Measurements from ENCODE around the gene PPP3CA. TPM values are rescaled to one million over a fixed set of nuclear protein-coding genes. Genes with fewer than 3 reads are reported as not detected.

PPP3CA gene
- total RNA-seq, 1 experiment from 2014 or later, result 133 TPM

DNA sequence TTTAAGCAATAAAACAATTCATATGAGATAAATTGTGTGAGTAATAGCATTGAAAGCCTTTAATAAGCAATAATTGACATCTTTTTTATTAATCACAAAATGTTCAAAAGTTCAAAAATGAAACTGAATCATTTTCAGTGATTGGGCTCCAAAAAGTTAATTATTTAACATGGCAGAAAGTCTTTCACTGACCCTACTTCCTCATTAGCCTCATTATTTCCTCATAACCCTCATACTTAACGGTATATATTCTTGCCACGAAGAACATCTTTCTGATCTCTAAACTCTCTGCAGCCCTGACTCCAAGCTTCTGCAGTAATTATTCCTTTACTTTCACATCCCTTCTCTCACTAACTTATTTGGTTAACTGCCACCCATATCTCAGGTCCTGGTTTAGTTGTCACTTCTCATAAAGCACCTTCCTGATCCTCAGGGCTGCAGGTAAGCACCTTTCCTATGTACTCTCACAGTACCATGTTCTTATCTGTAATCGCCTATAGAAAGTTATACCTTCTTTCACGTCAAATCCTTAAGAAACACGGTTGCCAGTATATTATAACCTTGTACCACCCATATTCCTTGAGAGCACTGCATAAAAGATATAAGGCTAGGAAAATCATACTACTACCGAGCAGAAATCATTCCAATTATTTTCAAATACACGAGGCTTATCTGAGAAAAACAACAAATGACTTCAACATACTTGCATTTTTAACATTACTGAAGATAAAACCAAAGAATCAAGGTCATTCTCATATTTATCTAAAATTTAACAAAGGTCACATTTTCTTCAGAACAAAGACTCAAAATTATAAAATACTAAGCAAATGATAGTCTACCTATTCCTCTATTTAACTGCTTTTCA, 72.2 kb downstream of the PPP3CA start:
- intact Hi-C loops (cut with micrococcal nuclease), result no loop called here
- DNase-seq (ENCODE audit: low read depth, low spot score) (no peak), ATAC-seq (no peak)
- ChIA-PET POLR2A (no interaction called here), RAD21 (ENCODE audit: low non-redundant PET in 1 of 2, low total read pairs in 2 of 2, uncharacterized antibody in 2 of 2, unreplicated experiment in 2 of 2) (no interaction called here), CTCF (no interaction called here)
- H3K9me3 ChIP-seq (ENCODE audit: control insufficient read depth in 1 of 2, insufficient read depth in 1 of 2, low read depth in 1 of 2, low read length in 2 of 2), result no peaks in the 10 kb centered on the region
- no peaks in the 10 kb centered on the region for H3K9me2 ChIP-seq (ENCODE audit: insufficient read depth)
- no peak for TF ChIP-seq EZH2phosphoT487 (IDR thresholded peaks at IDR 0.05; ENCODE audit: borderline replicate concordance)
- no peak for TF ChIP-seq TCF7L2 (IDR thresholded peaks at IDR 0.05; ENCODE audit: borderline replicate concordance, extremely low read depth, insufficient read depth, insufficient read length)
- no peak for TF ChIP-seq POLR2A (IDR thresholded peaks at IDR 0.05; ENCODE audit: borderline replicate concordance, extremely low read depth, insufficient read depth, insufficient read length)
- TF ChIP-seq YY1 (IDR thresholded peaks at IDR 0.05; ENCODE audit: extremely low read depth, insufficient replicate concordance, low read depth, low read length), result no peak
- TF ChIP-seq JUND (IDR thresholded peaks at IDR 0.05), result no peak
- TF ChIP-seq SRF (IDR thresholded peaks at IDR 0.05; ENCODE audit: low read depth), result no peak
- TF ChIP-seq ZFX (IDR thresholded peaks at IDR 0.05), result no peak
- TF ChIP-seq ZNF274 (IDR thresholded peaks at IDR 0.05; ENCODE audit: low read depth, low read length), result no peak
- no peak for TF ChIP-seq EGR1 (IDR thresholded peaks at IDR 0.05; ENCODE audit: low read depth)
- no peak for TF ChIP-seq RAD21 (IDR thresholded peaks at IDR 0.05; ENCODE audit: low read depth)
- TF ChIP-seq, protein P1, sequence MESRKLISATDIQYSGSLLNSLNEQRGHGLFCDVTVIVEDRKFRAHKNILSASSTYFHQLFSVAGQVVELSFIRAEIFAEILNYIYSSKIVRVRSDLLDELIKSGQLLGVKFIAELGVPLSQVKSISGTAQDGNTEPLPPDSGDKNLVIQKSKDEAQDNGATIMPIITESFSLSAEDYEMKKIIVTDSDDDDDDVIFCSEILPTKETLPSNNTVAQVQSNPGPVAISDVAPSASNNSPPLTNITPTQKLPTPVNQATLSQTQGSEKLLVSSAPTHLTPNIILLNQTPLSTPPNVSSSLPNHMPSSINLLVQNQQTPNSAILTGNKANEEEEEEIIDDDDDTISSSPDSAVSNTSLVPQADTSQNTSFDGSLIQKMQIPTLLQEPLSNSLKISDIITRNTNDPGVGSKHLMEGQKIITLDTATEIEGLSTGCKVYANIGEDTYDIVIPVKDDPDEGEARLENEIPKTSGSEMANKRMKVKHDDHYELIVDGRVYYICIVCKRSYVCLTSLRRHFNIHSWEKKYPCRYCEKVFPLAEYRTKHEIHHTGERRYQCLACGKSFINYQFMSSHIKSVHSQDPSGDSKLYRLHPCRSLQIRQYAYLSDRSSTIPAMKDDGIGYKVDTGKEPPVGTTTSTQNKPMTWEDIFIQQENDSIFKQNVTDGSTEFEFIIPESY (IDR thresholded peaks at IDR 0.05; ENCODE audit: extremely low read depth, insufficient replicate concordance, low read length), result no peak
- no peak for TF ChIP-seq CBX3 (IDR thresholded peaks at IDR 0.05; ENCODE audit: low read depth)
- no peak overlapping the region for H3K4me2 ChIP-seq (ENCODE audit: low read length)
- peaks cover 5% of the 10 kb centered on the region; the same call in 1 of the 2 replicates for H4K20me1 ChIP-seq (ENCODE audit: insufficient read depth)
- no peak overlapping the region for H3K27ac ChIP-seq (ENCODE audit: low read depth, low read length)
- H3K79me2 ChIP-seq (ENCODE audit: insufficient read depth, low read length), result peaks cover 76% of the 10 kb centered on the region
- H2AFZ ChIP-seq (ENCODE audit: low read depth, low read length, poor library complexity, severe bottlenecking), result no peak overlapping the region
- H3K4me3 ChIP-seq (replicated peaks in 1 of 2; ENCODE audit: low read depth in 1 of 2, low read length in 2 of 2), result no peak overlapping the region
- no peaks in the 10 kb centered on the region for H3K27me3 ChIP-seq (ENCODE audit: insufficient read depth, low read length)
- BruUV-seq (replicated peaks), result no TSS peak
- no peaks in the 10 kb centered on the region for H3K36me3 ChIP-seq (ENCODE audit: control insufficient read depth in 1 of 2, insufficient read depth in 2 of 2, low read length in 2 of 2)
- no peak overlapping the region for H3K9ac ChIP-seq (ENCODE audit: low read length)
- peaks cover 6 to 16% of the 10 kb centered on the region in 2 experiments; a peak in 3 of 4 replicates for H3K4me1 ChIP-seq (ENCODE audit: control insufficient read depth in 1 of 2, insufficient read depth in 2 of 2, low read length in 2 of 2)

All from HCT116 (cell line).